ENCODE results near the gene HERC3.

Gene HERC3

GRCh38 chr4:88752076-88752463, 159.8 kb downstream of the HERC3 start:
- DNase-seq, result no peak

GRCh38 chr4:88752754-88753153, 160.5 kb downstream of the HERC3 start:
- no peak for DNase-seq

GRCh38 chr4:88753658-88754571, 161.6 kb downstream of the HERC3 start:
- no peak for DNase-seq

GRCh38 chr4:88754796-88755195, 162.5 kb downstream of the HERC3 start:
- DNase-seq, result no peak

- DNase-seq, result no peak
These were observed 163.2 kb downstream of the HERC3 start for GRCh38 chr4:88755454-88755853.

DNA sequence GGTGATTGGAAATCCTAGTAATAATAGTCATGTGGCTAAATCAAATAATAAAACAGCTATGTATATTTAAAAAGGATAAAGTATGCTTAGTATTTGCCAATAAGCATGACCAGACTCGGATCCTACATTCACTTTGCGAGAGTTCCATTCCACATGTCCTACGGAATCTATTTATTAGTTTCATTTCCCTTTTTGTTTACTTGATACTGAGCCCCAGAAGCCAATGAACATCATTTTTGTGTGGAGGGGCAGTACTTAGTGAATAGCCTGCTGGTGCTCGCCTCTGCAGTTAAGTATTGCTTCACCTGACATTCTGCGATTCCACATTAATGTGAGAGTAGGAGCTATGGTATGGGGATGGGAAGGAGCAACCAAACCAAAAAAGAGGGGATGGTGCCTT, 163.9 kb downstream of the HERC3 start:
- no peak for DNase-seq

DNA sequence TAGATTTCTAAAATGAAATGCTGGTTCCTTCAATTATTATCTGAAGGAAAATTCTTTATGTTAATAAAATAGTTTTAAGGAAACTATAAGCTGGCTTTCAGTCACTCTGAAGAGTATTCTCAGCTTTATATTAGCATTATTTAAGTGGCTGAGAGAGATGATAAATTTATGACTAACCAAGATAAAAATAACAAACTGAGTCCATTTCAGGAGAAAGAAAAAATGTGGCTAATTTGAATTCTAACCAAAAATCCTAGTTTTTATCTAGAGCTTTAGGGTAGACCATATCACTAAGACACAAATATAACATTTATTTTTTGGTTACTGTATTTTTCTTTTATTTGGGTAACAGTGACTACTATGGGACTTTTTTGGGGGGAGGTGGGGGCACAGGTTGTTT, 164.8 kb downstream of the HERC3 start:
- DNase-seq, result no peak

DNA sequence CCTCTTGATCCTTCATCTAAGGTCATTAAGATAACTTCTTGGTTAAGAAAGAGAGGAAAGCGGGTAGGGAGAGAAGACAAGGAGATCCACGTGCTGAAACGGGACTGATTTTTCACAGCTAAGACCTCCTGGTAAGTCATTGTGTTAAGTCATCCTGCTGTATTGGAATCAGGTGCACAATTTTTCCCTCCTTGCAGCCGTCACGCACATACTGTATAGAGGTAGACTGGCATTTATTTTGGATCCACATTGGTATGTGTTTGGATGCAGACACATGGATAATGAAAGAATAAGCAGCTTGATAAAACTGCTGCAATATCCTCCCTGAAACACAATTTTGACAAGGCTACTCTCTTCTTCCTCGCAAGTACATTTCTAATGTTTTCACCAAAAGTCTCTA, 165.5 kb downstream of the HERC3 start:
- DNase-seq, result no peak

Data from stimulated activated CD4-positive, alpha-beta T cell treated with anti-CD3 and anti-CD28 coated beads, Interleukin-15, amount 100 ng/mL, for 24 hours (primary cell).